HUES64 (cell line): ENCODE data around the gene KIFAP3.
"Not testable (repeated sequence)": the region's sequence is repeated elsewhere in the genome, so short reads cannot be mapped to it uniquely, and the experiment has no call there.

Experiments used
- H3K27ac ChIP-seq: 2 replicates; pipeline ENCODE4 v1.7.0; 2013; ENCODE audit warnings: low read depth, low read length, inconsistent platforms
- H3K27me3 ChIP-seq: 2 replicates; pipeline ENCODE4 v1.6.1; 2013; ENCODE audit warnings: mild to moderate bottlenecking, low read length; ENCODE audit not compliant: insufficient read depth
- H3K36me3 ChIP-seq: 2 replicates; pipeline ENCODE4 v1.6.1; 2013; ENCODE audit warnings: mild to moderate bottlenecking, low read length; ENCODE audit not compliant: insufficient read depth
- H3K4me1 ChIP-seq: 2 replicates; pipeline ENCODE4 v1.6.1; 2013; ENCODE audit warnings: mild to moderate bottlenecking, low read length, moderate library complexity; ENCODE audit not compliant: insufficient read depth
- H3K4me3 ChIP-seq: 2 replicates; pipeline ENCODE4 v1.5.1; 2013; ENCODE audit warnings: mild to moderate bottlenecking, low read length, moderate library complexity
- H3K9ac ChIP-seq: 2 replicates; pipeline ENCODE4 v1.6.1; 2013; ENCODE audit warnings: mild to moderate bottlenecking, low read depth, low read length
- H3K9me3 ChIP-seq: 2 replicates; pipeline ENCODE4 v1.6.1; 2013; ENCODE audit warnings: low read depth, low read length; ENCODE audit not compliant: insufficient read depth
- WGBS: fragments of 150-250, 120-280 bp; methylation state at CpG from one replicate; pipeline ENCODE4 v1.1.7; 2013; ENCODE audit warnings: missing lambda C conversion rate; 5-methylcytosine and 5-hydroxymethylcytosine counted together

The KIFAP3 gene

DNA sequence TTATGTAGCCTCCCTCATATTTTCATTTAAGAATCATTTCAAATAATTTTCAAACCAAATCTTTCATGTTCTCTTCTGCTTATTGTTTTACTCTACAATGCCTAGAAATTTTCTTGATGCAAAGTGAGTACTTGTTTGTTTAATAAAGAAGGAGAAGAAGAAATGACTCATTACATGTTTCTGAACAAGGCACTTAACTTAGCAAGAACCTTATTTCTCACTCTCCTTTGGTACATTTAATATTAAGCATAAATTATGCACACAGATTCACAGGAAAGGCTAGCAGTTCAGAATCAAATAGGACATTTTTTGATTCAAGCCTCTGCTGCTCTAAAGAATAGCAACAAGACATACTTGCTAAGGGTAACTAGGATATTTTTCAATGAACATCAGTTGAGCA lies 189.9 kb downstream of the KIFAP3 start:
- no peak overlapping the region for H3K27ac ChIP-seq
- no peaks in the 10 kb centered on the region for H3K27me3 ChIP-seq
- H3K4me3 ChIP-seq = no peak overlapping the region
- no peaks in the 10 kb centered on the region for H3K4me1 ChIP-seq
- peaks cover 41% of the 10 kb centered on the region for H3K36me3 ChIP-seq
- H3K9ac ChIP-seq = no peak overlapping the region
- no peaks in the 10 kb centered on the region for H3K9me3 ChIP-seq

DNA sequence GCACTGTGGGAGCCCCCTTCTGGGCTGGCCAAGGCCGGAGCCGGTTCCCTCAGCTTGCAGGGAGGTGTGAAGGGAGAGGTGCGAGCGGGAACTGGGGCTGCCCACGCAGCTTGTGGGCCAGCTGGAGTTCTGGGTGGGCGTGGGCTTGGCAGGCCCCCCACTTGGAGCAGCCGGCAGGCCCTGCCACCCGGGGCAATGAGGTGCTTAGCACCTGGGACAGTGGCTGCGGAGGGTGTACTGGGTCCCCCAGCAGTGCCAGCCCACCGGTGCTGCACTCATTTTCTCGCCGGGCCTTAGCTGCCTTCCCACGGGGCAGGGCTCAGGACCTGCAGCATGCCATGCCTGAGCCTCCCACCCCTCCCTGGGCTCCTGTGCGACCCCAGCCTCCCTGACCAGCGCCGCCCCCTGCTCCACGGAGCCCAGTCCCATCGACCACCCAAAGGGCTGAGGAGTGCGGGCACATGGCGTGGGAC lies 192.4 kb downstream of the KIFAP3 start:
- Histone ChIP-seq H3K4me1 (no peaks in the 10 kb centered on the region), H3K36me3 (peaks cover 37% of the 10 kb centered on the region), H3K9me3 (no peaks in the 10 kb centered on the region), H3K9ac (no peak overlapping the region), H3K4me3 (no peak overlapping the region), H3K27me3 (no peaks in the 10 kb centered on the region), H3K27ac (no peak overlapping the region)
- WGBS = 95% methylated on average over 20 of the region's 20 CpGs

DNA sequence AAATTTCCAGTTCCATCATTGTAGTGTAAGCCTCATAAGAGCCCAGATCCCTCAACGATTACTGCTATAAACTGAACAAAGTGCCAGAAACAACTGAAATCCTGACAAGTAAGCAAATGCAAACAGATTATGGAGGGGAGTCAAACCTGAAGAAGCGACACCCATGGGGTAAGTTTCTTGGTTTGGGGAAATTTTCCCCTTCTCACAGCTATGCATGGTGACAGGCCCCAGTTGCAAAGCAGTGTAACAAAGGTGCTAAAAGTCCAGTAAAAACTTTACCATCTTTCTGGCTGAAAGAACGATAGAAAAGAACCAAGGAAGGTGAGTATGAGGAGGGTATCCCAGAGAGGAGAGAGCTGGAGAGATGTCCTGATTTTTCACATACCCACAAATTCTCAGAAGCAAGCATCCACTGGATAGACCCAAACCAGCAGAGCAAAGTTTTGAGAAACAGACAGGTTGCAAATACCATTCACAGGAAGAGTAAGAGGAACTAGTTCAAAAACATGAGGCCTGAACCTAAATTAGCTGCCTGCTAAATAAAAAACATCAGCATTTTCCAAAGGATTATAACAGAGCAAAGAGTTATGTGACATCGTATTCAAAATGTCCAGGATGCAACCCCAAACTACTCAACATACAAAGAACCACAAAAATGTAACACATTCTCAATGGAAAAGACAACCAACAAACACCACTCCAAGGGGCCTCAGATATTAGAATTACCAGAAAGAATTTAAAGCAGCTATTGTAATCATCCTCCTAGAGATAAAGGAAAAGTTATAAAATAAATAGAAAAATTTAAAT lies 195.3 kb downstream of the KIFAP3 start:
- peaks cover 39% of the 10 kb centered on the region for H3K36me3 ChIP-seq
- no peak overlapping the region for H3K9ac ChIP-seq
- H3K4me1 ChIP-seq = no peaks in the 10 kb centered on the region
- H3K4me3 ChIP-seq = no peak overlapping the region
- no peak overlapping the region for H3K27ac ChIP-seq
- no peaks in the 10 kb centered on the region for H3K27me3 ChIP-seq
- WGBS = 83% methylated on average over 4 of the region's 4 CpGs
- no peaks in the 10 kb centered on the region for H3K9me3 ChIP-seq

DNA sequence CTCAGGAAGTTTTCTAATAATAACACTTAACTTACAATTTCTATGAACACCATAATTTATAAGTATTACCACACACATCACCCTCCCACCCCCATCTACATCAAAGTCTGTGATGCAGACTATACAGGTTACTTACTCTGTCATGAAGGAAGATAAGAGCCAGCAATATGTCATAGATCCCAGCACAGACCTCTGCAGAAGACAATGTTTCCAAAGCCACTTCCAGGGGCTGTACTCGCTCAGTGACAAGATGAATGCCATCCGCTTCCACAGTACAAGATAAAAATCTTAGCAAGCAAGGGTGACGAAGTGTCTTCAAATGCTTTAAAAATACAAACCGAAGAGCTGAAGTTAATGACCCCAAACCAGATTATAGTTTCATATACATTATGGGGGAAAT lies 196.0 kb downstream of the KIFAP3 start:
- no peaks in the 10 kb centered on the region; the same call in 1 of the 2 replicates for H3K9me3 ChIP-seq
- 96% methylated on average over 4 of the region's 4 CpGs for WGBS
- no peak overlapping the region for H3K9ac ChIP-seq
- H3K4me3 ChIP-seq = no peak overlapping the region
- no peaks in the 10 kb centered on the region for H3K4me1 ChIP-seq
- H3K27me3 ChIP-seq = no peaks in the 10 kb centered on the region
- no peak overlapping the region for H3K27ac ChIP-seq
- H3K36me3 ChIP-seq = peaks cover 46% of the 10 kb centered on the region

DNA sequence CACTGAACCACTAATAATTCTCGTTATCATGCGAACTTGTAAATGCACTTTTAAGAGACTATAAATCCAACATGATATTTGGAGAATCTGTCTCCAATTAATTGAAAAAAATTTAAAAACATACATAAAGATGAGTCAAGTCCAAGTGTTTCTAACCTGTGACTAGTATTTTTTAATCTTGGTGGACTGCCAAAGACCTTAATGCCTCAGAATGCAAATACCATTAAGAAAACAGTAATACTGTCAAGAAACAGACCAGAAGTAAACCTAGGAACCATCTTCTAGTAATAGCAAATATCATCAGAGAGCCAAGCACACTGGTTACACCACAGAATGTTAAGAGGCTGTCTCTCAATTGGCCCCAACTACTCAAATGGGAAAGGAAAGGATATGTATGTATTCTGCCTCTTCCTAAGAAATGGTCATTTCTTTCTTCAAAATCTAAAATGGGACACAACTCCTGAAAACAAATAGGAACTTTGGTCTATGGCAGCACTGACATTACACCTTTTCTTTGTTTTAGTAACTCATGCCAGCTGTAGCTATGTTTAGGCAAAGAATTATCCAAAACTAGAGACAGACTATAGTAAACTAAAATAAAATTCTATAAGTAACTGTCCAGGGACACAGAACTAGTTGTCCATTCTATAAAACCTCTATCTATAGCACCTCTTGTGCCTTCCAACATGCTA lies 196.5 kb downstream of the KIFAP3 start:
- Histone ChIP-seq H3K27me3 (no peaks in the 10 kb centered on the region), H3K9ac (no peak overlapping the region), H3K9me3 (peaks cover 4% of the 10 kb centered on the region; the same call in 1 of the 2 replicates), H3K4me3 (no peak overlapping the region), H3K27ac (no peak overlapping the region), H3K36me3 (peaks cover 48% of the 10 kb centered on the region), H3K4me1 (no peaks in the 10 kb centered on the region)
- WGBS = 93% methylated on average over 2 of the region's 2 CpGs

DNA sequence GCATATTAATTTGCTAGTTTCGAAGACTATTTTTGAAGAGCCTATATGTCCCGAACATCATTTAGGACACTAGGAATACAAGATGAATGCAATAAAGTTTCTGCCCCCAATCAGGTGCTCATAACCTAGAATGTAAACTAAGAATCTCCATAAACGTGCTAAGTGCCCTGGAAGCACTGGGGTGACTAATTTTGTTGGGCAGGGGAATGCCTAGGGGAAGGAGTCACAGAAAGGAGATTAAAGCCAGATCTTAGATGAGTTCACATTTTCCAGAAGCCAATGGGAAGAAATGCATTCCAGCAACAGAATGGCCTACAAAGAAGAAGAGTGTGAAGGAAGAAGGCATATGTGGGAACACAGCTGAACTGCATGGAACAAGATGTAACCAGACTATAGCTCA lies 200.3 kb downstream of the KIFAP3 start:
- H3K36me3 ChIP-seq = peaks cover 78% of the 10 kb centered on the region
- 92% methylated on average over 3 of the region's 3 CpGs for WGBS
- H3K9ac ChIP-seq = no peak overlapping the region
- no peaks in the 10 kb centered on the region for H3K4me1 ChIP-seq
- no peak overlapping the region for H3K27ac ChIP-seq
- H3K27me3 ChIP-seq = no peaks in the 10 kb centered on the region
- H3K9me3 ChIP-seq = peaks cover 16% of the 10 kb centered on the region; the same call in 1 of the 2 replicates
- H3K4me3 ChIP-seq = no peak overlapping the region

DNA sequence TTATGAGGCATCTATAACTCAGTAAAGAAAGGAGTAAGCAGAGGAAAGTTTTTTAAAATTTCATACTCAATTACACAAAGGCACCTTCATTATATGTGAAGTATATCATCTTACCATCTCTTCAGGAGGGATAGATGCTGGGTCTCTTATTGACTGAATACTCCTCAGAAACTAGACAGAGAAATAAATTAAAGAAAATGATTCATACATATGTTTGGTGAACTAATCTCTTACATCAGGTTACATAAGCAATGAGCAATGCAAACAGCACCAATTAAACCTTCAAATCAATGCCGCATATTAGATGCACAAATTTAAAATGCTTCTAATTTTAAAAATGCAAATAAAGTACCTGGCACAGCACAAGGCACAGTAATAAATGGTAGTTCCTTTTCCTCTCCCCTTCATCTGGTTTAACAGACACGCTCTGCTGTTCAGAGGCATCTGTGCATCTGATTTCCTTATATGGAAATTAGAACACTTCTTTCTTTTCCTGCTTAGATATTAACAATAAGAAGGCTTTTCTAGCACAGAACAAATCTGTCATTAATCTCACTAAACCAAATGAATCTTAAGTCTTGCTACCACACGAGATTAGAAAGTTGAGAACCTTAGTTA lies 200.8 kb downstream of the KIFAP3 start:
- Histone ChIP-seq H3K27ac (no peak overlapping the region), H3K9me3 (peaks cover 16% of the 10 kb centered on the region; the same call in 1 of the 2 replicates), H3K4me3 (no peak overlapping the region), H3K27me3 (no peaks in the 10 kb centered on the region), H3K36me3 (peaks cover 84% of the 10 kb centered on the region), H3K9ac (no peak overlapping the region), H3K4me1 (no peaks in the 10 kb centered on the region)
- WGBS = 100% methylated on average over 3 of the region's 3 CpGs

DNA sequence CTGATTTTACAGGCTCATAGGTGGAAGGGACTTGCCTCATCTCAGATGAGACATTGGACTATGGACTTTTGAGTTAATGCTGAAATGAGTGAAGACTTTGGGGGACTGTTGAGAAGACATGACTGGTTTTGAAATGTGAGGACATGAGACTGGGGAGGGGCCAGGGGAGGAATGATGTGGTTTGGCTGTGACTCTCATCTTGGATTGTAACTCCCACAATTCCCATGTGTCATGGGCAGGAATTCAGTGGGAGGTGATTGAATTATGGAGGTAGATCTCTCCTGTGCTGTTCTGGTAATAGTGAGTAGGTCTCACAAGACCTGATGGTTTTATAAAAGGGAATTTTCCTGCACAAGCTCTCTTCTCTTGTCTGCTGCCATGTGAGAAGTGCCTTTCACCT lies 201.6 kb downstream of the KIFAP3 start:
- H3K4me3 ChIP-seq = no peak overlapping the region
- no peak overlapping the region for H3K27ac ChIP-seq
- H3K36me3 ChIP-seq = peaks cover 85% of the 10 kb centered on the region
- H3K9ac ChIP-seq = no peak overlapping the region
- no peaks in the 10 kb centered on the region for H3K4me1 ChIP-seq
- no peaks in the 10 kb centered on the region for H3K27me3 ChIP-seq
- H3K9me3 ChIP-seq = peaks cover 16% of the 10 kb centered on the region; the same call in 1 of the 2 replicates

DNA sequence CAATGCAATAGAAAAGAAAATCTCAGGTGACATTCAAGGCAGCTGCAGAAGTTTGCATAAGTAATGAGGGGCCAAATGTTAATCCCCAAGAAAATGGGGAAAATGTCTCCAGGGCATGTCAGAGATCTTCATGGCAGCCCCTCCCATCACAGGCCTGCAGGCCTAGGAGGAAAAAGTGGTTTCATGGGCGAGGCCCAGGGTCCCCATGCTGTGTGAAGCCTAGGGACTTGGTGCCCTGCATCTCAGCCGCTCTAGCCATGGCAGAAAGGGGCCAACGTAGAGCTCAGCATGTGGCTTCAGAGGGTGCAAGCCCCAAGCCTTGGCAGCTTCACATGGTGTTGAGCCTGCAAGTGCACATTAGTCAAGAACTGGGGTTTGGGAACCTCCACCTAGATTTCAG lies 202.5 kb downstream of the KIFAP3 start:
- H3K4me3 ChIP-seq, H3K27ac ChIP-seq, H3K4me1 ChIP-seq, H3K9ac ChIP-seq, H3K27me3 ChIP-seq: not testable (repeated sequence)
- peaks cover 87% of the 10 kb centered on the region for H3K36me3 ChIP-seq
- H3K9me3 ChIP-seq = peaks cover 16% of the 10 kb centered on the region; the same call in 1 of the 2 replicates
- 96% methylated on average over 3 of the region's 3 CpGs for WGBS
